Hepatocyte (in vitro differentiated cells): ENCODE data around the gene PXMP4.

ENCODE experiments used
- EZH2 ChIP-seq: fragments of 200-600 bp; sonication (generic); IDR thresholded peaks from 2 replicates; pipeline ENCODE4 v1.6.1; 2016; ENCODE audit warnings: antibody characterized with exemption, mild to moderate bottlenecking, borderline replicate concordance
- TF ChIP-seq, protein P1 (sequence below): fragments of 200-600 bp; sonication (generic); IDR thresholded peaks from 2 replicates; pipeline ENCODE4 v1.5.1; 2016; ENCODE audit warnings: antibody characterized with exemption, mild to moderate bottlenecking; ENCODE audit not compliant: poor library complexity

DNA sequence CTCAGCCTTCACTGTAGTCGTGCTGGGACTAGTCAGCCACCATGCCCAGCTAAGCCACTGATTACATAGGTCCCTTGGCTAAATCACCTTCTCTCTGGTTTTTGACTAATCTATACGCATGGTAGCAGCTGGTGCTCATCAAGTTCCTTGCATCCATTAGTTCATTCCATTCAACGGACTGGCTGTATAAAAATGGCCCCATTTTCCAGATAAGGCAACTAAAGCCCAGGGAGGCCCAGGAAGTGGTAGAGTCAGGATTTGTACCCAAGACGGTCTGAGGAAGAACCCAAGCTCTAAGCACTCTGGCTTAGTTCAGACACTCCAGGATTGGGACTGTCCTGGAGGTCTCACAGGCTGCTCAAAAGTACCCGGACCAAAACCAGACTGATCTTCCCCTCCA is 38.8 kb downstream of the PXMP4 start:
- TF ChIP-seq, protein P1, sequence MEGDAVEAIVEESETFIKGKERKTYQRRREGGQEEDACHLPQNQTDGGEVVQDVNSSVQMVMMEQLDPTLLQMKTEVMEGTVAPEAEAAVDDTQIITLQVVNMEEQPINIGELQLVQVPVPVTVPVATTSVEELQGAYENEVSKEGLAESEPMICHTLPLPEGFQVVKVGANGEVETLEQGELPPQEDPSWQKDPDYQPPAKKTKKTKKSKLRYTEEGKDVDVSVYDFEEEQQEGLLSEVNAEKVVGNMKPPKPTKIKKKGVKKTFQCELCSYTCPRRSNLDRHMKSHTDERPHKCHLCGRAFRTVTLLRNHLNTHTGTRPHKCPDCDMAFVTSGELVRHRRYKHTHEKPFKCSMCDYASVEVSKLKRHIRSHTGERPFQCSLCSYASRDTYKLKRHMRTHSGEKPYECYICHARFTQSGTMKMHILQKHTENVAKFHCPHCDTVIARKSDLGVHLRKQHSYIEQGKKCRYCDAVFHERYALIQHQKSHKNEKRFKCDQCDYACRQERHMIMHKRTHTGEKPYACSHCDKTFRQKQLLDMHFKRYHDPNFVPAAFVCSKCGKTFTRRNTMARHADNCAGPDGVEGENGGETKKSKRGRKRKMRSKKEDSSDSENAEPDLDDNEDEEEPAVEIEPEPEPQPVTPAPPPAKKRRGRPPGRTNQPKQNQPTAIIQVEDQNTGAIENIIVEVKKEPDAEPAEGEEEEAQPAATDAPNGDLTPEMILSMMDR: no peak
- no peak for TF ChIP-seq EZH2
